HTR-8/SVneo (cell line): ENCODE measurements around the gene CWC15.
"Not testable (repeated sequence)": the region's sequence is repeated elsewhere in the genome, so short reads cannot be mapped to it uniquely, and the experiment has no call there.

Experiments used
- DNase-seq: peaks from one replicate; pipeline ENCODE4 v3.0.0; 2011; ENCODE audit warnings: low spot score, mixed read lengths; ENCODE audit not compliant: insufficient read length
- FAIRE-seq: peaks from 2 replicates; lab custom pipeline; 2011; peaks lifted over from hg19 to GRCh38; lab: Jason Lieb, UNC

The CWC15 gene

GRCh38 chr11:94922321-94923003 is 50.9 kb downstream of the CWC15 start:
- DNase-seq = no peak

GRCh38 chr11:94920311-94920710 is 53.0 kb downstream of the CWC15 start:
- FAIRE-seq = no peak
- DNase-seq = no peak

More at GRCh38 chr11:94922321-94923003, 50.9 kb downstream of the CWC15 start:
- FAIRE-seq = no peak

GRCh38 chr11:94913718-94914394 is 59.5 kb downstream of the CWC15 start:
- not testable (repeated sequence) for DNase-seq, FAIRE-seq

- DNase-seq (no peak), FAIRE-seq (no peak)
Measured at GRCh38 chr11:94912806-94913205, 60.5 kb downstream of the CWC15 start.
